Nephron progenitor cell (in vitro differentiated cells): ENCODE data around the gene MRPL23.

Source experiments
- DNase-seq: peaks from one replicate; pipeline ENCODE4 v3.0.0; 2021
- H3K27ac Mint-ChIP-seq: 2 replicates; pipeline ENCODE4 v1.8.0; 2021; ENCODE audit warnings: mild to moderate bottlenecking, moderate library complexity, mixed read lengths
- H3K27me3 Mint-ChIP-seq: 2 replicates; pipeline ENCODE4 v1.8.0; 2021; ENCODE audit warnings: mild to moderate bottlenecking, low read depth, mixed read lengths; ENCODE audit not compliant: poor library complexity
- H3K36me3 Mint-ChIP-seq: 2 replicates; pipeline ENCODE4 v1.8.0; 2021; ENCODE audit warnings: low read depth, mixed read lengths
- H3K4me1 Mint-ChIP-seq: 2 replicates; pipeline ENCODE4 v1.8.0; 2021; ENCODE audit warnings: mixed read lengths
- H3K4me3 Mint-ChIP-seq: 2 replicates; pipeline ENCODE4 v1.8.0; 2021; ENCODE audit warnings: mild to moderate bottlenecking, moderate library complexity, mixed read lengths
- H3K9me3 Mint-ChIP-seq: 2 replicates; pipeline ENCODE4 v1.8.0; 2021; ENCODE audit warnings: mild to moderate bottlenecking, moderate library complexity, mixed read lengths
- CTCF ChIP-seq: fragments of 200-600 bp; sonication (generic); IDR thresholded peaks from 2 replicates; pipeline ENCODE4 v1.5.0; 2021; ENCODE audit warnings: antibody characterized with exemption

The MRPL23 gene

GRCh38 chr11:1920128-1920908 is 26.8 kb upstream of the MRPL23 start:
- no peaks in the 10 kb centered on the region for H3K36me3 Mint-ChIP-seq
- TF ChIP-seq CTCF, result no peak
- peaks cover 7% of the 10 kb centered on the region for H3K27me3 Mint-ChIP-seq
- no peak overlapping the region for H3K4me3 Mint-ChIP-seq
- no peak for DNase-seq
- no peaks in the 10 kb centered on the region for H3K9me3 Mint-ChIP-seq
- H3K4me1 Mint-ChIP-seq, result peaks cover 33% of the 10 kb centered on the region
- H3K27ac Mint-ChIP-seq, result no peak overlapping the region

GRCh38 chr11:1920909-1921573 is 26.1 kb upstream of the MRPL23 start:
- Mint-ChIP-seq H3K4me3 (no peak overlapping the region), H3K27me3 (peaks cover 7% of the 10 kb centered on the region), H3K4me1 (peaks cover 29% of the 10 kb centered on the region), H3K9me3 (no peaks in the 10 kb centered on the region), H3K36me3 (no peaks in the 10 kb centered on the region), H3K27ac (no peak overlapping the region)
- TF ChIP-seq CTCF, result no peak
- DNase-seq, result no peak

GRCh38 chr11:1921574-1922141 is 25.5 kb upstream of the MRPL23 start:
- H3K4me1 Mint-ChIP-seq, result peaks cover 34% of the 10 kb centered on the region
- no peaks in the 10 kb centered on the region for H3K36me3 Mint-ChIP-seq
- peaks cover 7% of the 10 kb centered on the region for H3K27me3 Mint-ChIP-seq
- H3K9me3 Mint-ChIP-seq, result no peaks in the 10 kb centered on the region
- no peak for DNase-seq
- no peak overlapping the region for H3K4me3 Mint-ChIP-seq
- TF ChIP-seq CTCF, result no peak
- no peak overlapping the region for H3K27ac Mint-ChIP-seq

- Mint-ChIP-seq H3K9me3 (no peaks in the 10 kb centered on the region), H3K27me3 (peaks cover 7% of the 10 kb centered on the region), H3K4me3 (no peak overlapping the region), H3K27ac (peak overlapping the region; percentile 39), H3K36me3 (no peaks in the 10 kb centered on the region), H3K4me1 (peaks cover 36% of the 10 kb centered on the region)
- TF ChIP-seq CTCF, result no peak
- no peak for DNase-seq
Observed at GRCh38 chr11:1922481-1923081, 24.6 kb upstream of the MRPL23 start.

- DNase-seq, result no peak
- no peak for TF ChIP-seq CTCF
- Mint-ChIP-seq H3K4me3 (no peak overlapping the region), H3K36me3 (no peaks in the 10 kb centered on the region), H3K27ac (no peak overlapping the region), H3K9me3 (no peaks in the 10 kb centered on the region), H3K27me3 (peaks cover 5% of the 10 kb centered on the region), H3K4me1 (peaks cover 36% of the 10 kb centered on the region)
Observed at GRCh38 chr11:1923201-1923956, 23.8 kb upstream of the MRPL23 start.
